Mucosa of stomach (tissue), 1 donor: ENCODE data around the gene CEP126.
"Not testable (repeated sequence)": the region's sequence is repeated elsewhere in the genome, so short reads cannot be mapped to it uniquely, and the experiment has no call there.

Source experiments
- H3K27me3 ChIP-seq: one replicate; pipeline ENCODE4 v1.7.0; 2013; ENCODE audit warnings: mild to moderate bottlenecking, low read length; ENCODE audit not compliant: control insufficient read depth, insufficient read depth
- H3K36me3 ChIP-seq: one replicate; pipeline ENCODE4 v1.7.0; 2013; ENCODE audit warnings: low read length; ENCODE audit not compliant: control insufficient read depth, insufficient read depth
- H3K4me1 ChIP-seq: one replicate; pipeline ENCODE4 v1.7.0; 2013; ENCODE audit warnings: mild to moderate bottlenecking, low read length; ENCODE audit not compliant: control insufficient read depth, insufficient read depth
- H3K4me3 ChIP-seq: one replicate; pipeline ENCODE4 v1.7.0; 2013; ENCODE audit warnings: low read length
- H3K9ac ChIP-seq: one replicate; pipeline ENCODE4 v1.7.0; 2013; ENCODE audit warnings: mild to moderate bottlenecking, low read length, moderate library complexity
- H3K9me3 ChIP-seq: one replicate; pipeline ENCODE4 v1.7.0; 2013; ENCODE audit warnings: mild to moderate bottlenecking, low read length, moderate library complexity; ENCODE audit not compliant: control insufficient read depth
- donor health status: Pancreatic carcinoma.

CEP126 gene

DNA sequence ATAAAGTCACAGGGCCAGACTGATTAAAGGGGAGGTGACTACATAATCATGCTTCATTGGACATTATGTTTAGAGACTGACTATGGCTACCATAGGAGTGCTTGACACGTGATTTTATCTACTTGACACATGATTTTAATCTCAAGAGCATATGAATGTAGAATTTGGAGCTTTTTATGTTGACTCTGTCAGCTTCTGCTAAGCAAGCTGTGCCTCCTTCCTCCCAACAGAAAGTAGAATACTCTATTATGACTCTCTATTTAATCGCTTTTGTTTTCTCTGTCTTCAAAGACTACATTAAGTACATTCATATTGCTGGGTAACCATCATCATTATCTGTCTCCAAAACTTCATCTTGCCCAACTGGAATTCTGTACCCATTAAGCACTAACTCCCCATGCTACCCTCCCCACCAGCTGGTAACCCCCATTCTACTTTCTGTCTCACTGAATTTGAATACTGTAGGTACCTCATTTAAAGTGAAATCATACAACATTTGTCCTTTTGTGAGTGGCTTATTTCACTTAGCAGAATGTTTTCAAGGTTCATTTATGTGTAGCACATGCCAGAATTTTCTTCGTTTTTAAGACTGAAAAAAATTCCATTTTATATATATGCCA lies 26.2 kb downstream of the CEP126 start:
- no peak overlapping the region for H3K9ac ChIP-seq
- H3K4me1 ChIP-seq: no peaks in the 10 kb centered on the region
- no peaks in the 10 kb centered on the region for H3K27me3 ChIP-seq
- H3K36me3 ChIP-seq: no peaks in the 10 kb centered on the region
- H3K4me3 ChIP-seq: no peak overlapping the region
- no peaks in the 10 kb centered on the region for H3K9me3 ChIP-seq

DNA sequence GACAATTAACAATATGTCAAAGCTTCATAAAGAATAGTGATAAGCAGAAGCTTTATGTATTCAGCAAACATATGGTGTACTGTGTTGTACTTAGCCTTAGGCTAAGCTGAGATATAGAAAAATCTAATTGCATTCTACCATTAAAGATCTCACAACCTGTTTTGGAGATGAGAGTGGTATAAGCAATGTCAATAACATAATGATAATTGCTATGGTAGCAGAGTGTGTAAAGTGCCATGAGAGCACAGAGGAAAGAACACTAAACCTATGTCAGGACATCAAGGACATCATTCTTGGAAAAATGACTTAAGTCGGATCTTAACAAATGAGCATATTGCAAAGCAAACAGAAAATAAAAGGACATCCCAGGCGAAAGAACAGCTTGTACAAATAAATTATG lies 30.1 kb downstream of the CEP126 start:
- H3K36me3 ChIP-seq: no peaks in the 10 kb centered on the region
- no peaks in the 10 kb centered on the region for H3K9me3 ChIP-seq
- H3K27me3 ChIP-seq: no peaks in the 10 kb centered on the region
- H3K9ac ChIP-seq: no peak overlapping the region
- H3K4me3 ChIP-seq: no peak overlapping the region
- H3K4me1 ChIP-seq: no peaks in the 10 kb centered on the region

- no peaks in the 10 kb centered on the region for H3K36me3 ChIP-seq
- H3K9me3 ChIP-seq: no peaks in the 10 kb centered on the region
Observed at GRCh38 chr11:101945448-101945847, 30.6 kb downstream of the CEP126 start.

DNA sequence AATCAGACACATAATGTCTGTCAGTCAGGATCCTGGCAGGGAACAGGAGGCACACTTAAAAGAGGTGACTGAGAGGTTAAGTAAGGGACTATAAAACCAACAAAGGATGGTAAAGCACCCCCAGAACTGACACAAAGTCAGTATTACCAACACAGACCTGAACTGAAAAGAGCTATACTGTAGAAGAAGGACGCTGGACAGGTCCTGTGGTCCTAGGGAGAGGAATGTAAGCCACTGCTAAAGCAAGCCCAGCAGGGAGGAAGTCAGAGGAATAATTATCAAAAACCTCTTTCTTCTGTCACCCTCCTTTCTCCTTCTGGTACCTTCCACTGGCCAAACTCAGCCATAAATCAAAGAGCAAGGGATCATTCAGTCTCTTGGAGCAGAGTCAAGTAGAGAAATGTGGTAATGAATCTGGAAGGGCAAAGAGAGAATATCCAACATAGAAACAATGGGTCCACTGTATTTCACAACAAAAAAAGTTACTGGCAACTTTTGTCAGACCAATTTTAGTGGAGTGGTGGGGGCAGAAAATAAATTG lies 34.9 kb downstream of the CEP126 start:
- H3K4me3 ChIP-seq: no peak overlapping the region
- H3K9ac ChIP-seq: no peak overlapping the region
- no peaks in the 10 kb centered on the region for H3K9me3 ChIP-seq
- H3K36me3 ChIP-seq: no peaks in the 10 kb centered on the region
- no peaks in the 10 kb centered on the region for H3K4me1 ChIP-seq
- no peaks in the 10 kb centered on the region for H3K27me3 ChIP-seq

More at GRCh38 chr11:101945448-101945847, 30.6 kb downstream of the CEP126 start:
- H3K4me1 ChIP-seq: no peaks in the 10 kb centered on the region
- no peaks in the 10 kb centered on the region for H3K27me3 ChIP-seq
- no peak overlapping the region for H3K9ac ChIP-seq
- H3K4me3 ChIP-seq: no peak overlapping the region

DNA sequence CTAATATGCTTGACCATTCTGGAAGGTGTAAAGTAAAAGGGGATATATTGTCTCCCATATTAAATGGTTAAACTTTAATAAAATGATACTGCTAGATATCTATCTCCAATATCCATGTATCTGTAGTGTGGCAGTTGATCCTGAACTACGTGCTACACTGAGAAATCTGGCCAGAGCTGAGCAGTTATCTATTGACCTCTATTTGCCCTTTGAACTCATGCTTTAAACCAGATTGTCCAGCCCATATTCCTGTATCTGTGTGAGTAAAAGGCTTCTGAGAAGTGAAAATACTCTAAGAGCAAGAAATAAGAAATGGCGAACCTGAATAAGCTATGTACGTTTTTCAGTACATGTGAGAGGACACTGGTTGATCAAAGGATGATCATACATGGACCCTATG lies 40.5 kb downstream of the CEP126 start:
- H3K4me1 ChIP-seq: no peaks in the 10 kb centered on the region
- H3K27me3 ChIP-seq: no peaks in the 10 kb centered on the region
- H3K9me3 ChIP-seq: no peaks in the 10 kb centered on the region
- no peak overlapping the region for H3K4me3 ChIP-seq
- no peaks in the 10 kb centered on the region for H3K36me3 ChIP-seq
- no peak overlapping the region for H3K9ac ChIP-seq

GRCh38 chr11:101955701-101956100 lies 40.9 kb downstream of the CEP126 start:
- Histone ChIP-seq H3K36me3 (no peaks in the 10 kb centered on the region), H3K4me3 (no peak overlapping the region), H3K9me3 (no peaks in the 10 kb centered on the region), H3K27me3 (no peaks in the 10 kb centered on the region), H3K4me1 (no peaks in the 10 kb centered on the region), H3K9ac (no peak overlapping the region)

GRCh38 chr11:101960231-101960630 lies 45.4 kb downstream of the CEP126 start:
- no peaks in the 10 kb centered on the region for H3K4me1 ChIP-seq
- H3K36me3 ChIP-seq: no peaks in the 10 kb centered on the region
- H3K9me3 ChIP-seq: no peaks in the 10 kb centered on the region

GRCh38 chr11:101964200-101964599 lies 49.4 kb downstream of the CEP126 start:
- H3K36me3 ChIP-seq, H3K4me3 ChIP-seq, H3K9me3 ChIP-seq: not testable (repeated sequence)

More at GRCh38 chr11:101960231-101960630, 45.4 kb downstream of the CEP126 start:
- H3K9ac ChIP-seq: no peak overlapping the region
- H3K4me3 ChIP-seq: no peak overlapping the region
- no peaks in the 10 kb centered on the region for H3K27me3 ChIP-seq

GRCh38 chr11:101974255-101974654 lies 59.4 kb downstream of the CEP126 start:
- H3K27me3 ChIP-seq: no peaks in the 10 kb centered on the region
- H3K9ac ChIP-seq: no peak overlapping the region
- no peaks in the 10 kb centered on the region for H3K9me3 ChIP-seq
- no peaks in the 10 kb centered on the region for H3K36me3 ChIP-seq
- no peaks in the 10 kb centered on the region for H3K4me1 ChIP-seq
- H3K4me3 ChIP-seq: no peak overlapping the region

More at GRCh38 chr11:101964200-101964599, 49.4 kb downstream of the CEP126 start:
- not testable (repeated sequence) for H3K9ac ChIP-seq, H3K27me3 ChIP-seq, H3K4me1 ChIP-seq

DNA sequence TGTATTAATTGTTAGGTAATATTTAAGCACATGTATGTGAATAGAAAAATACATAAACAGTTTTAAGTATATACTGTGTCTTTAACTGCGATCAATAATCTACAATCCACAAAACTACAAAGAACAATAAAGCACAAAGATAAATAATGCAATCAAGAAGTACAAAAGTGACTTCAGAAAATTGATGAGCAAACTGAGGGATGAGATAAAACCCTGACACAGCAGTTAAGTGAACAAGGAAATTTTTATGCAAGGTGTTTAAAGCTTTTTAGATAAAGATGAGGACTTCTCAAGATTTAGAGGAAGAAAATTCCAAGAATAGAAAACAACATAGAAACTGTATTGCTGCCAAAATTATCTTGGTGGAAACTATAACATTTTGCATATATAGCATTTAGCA lies 60.0 kb downstream of the CEP126 start:
- no peaks in the 10 kb centered on the region for H3K27me3 ChIP-seq
- H3K4me3 ChIP-seq: no peak overlapping the region
- no peaks in the 10 kb centered on the region for H3K36me3 ChIP-seq

GRCh38 chr11:101975734-101976133 lies 60.9 kb downstream of the CEP126 start:
- Histone ChIP-seq H3K4me3 (no peak overlapping the region), H3K9ac (no peak overlapping the region), H3K27me3 (no peaks in the 10 kb centered on the region), H3K4me1 (no peaks in the 10 kb centered on the region), H3K9me3 (no peaks in the 10 kb centered on the region), H3K36me3 (no peaks in the 10 kb centered on the region)

More for the DNA sequence above, 60.0 kb downstream of the CEP126 start:
- Histone ChIP-seq H3K9ac (no peak overlapping the region), H3K9me3 (no peaks in the 10 kb centered on the region), H3K4me1 (no peaks in the 10 kb centered on the region)

DNA sequence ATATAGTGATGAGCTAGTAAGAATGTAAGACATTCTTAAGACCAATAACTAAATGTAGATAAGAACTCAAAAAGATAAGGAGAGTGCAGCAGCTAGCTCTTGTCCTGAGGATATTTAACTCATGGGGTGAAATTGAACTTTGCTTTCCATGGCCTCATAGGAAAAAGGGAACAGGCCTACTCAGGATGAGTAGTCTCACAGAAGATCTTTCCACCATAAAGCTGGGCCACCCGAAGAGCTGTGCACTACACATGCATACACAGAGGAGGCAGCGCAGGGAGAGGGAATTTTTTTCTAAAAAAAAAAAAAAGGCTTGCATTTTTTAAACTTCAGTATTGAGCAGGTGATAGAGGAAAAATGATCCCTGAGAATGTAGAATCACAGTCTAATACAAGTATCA lies 72.6 kb downstream of the CEP126 start:
- Histone ChIP-seq H3K9me3 (no peaks in the 10 kb centered on the region), H3K27me3 (no peaks in the 10 kb centered on the region), H3K4me3 (no peak overlapping the region), H3K4me1 (no peaks in the 10 kb centered on the region), H3K9ac (no peak overlapping the region), H3K36me3 (no peaks in the 10 kb centered on the region)

DNA sequence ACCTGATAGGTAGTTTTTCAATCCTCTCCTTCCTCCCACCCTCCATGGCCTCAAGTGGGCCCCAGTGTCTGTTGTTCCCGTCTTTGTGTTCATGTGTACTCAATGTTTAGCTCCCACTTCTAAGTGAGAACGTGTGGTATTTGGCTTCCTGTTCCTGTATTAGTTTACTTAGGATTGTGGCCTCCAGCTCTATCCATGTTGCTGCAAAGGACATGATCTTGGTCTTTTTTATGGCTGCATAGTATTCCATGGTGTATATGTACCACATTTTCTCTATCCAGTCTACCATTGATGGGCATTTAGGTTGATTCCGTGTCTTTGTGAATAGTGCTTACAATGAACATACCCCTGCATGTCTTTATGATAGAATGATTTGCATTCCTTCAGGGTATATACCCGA lies 78.4 kb downstream of the CEP126 start:
- H3K4me3 ChIP-seq: no peak overlapping the region
- H3K9me3 ChIP-seq: no peaks in the 10 kb centered on the region
- no peaks in the 10 kb centered on the region for H3K36me3 ChIP-seq
- no peaks in the 10 kb centered on the region for H3K4me1 ChIP-seq
- H3K27me3 ChIP-seq: no peaks in the 10 kb centered on the region
- H3K9ac ChIP-seq: no peak overlapping the region
